ENCODE measurements around the gene MSL2.
"Not testable (repeated sequence)": the region's sequence is repeated elsewhere in the genome, so short reads cannot be mapped to it uniquely, and the experiment has no call there.

Gene MSL2

GRCh38 chr3:136196064-136196400 is at the start of gene MSL2:
MSL2 (minus strand) TSS chr3:136196335; CDS start chr3:136195113, 1,222 bp downstream.
- no peaks in the 10 kb centered on the region for H3K9me3 Mint-ChIP-seq
- peak within 1 kb of the TSS; percentile 99 for H3K27ac Mint-ChIP-seq
- no peaks in the 10 kb centered on the region for H3K27me3 Mint-ChIP-seq
- peak within 1 kb of the TSS; percentile 94 for H3K4me3 Mint-ChIP-seq
- peaks cover 6% of the 10 kb centered on the region for H3K36me3 Mint-ChIP-seq
- H3K4me1 Mint-ChIP-seq, result peaks cover 35% of the 10 kb centered on the region

GRCh38 chr3:136245691-136246090 is 49.6 kb upstream of the MSL2 start:
- Mint-ChIP-seq H3K9me3 (no peaks in the 10 kb centered on the region), H3K36me3 (no peaks in the 10 kb centered on the region), H3K4me1 (peaks cover 8% of the 10 kb centered on the region), H3K4me3 (no peak overlapping the region), H3K27ac (no peak overlapping the region), H3K27me3 (no peaks in the 10 kb centered on the region)

GRCh38 chr3:136239094-136239493 is 43.0 kb upstream of the MSL2 start:
- H3K36me3 Mint-ChIP-seq, result no peaks in the 10 kb centered on the region
- no peaks in the 10 kb centered on the region for H3K4me1 Mint-ChIP-seq
- no peak overlapping the region for H3K27ac Mint-ChIP-seq
- no peak overlapping the region for H3K4me3 Mint-ChIP-seq
- H3K9me3 Mint-ChIP-seq, result no peaks in the 10 kb centered on the region
- no peaks in the 10 kb centered on the region for H3K27me3 Mint-ChIP-seq

- Mint-ChIP-seq H3K9me3 (no peaks in the 10 kb centered on the region), H3K36me3 (no peaks in the 10 kb centered on the region), H3K27ac (no peak overlapping the region), H3K27me3 (no peaks in the 10 kb centered on the region), H3K4me3 (no peak overlapping the region), H3K4me1 (no peaks in the 10 kb centered on the region)
These were observed 42.0 kb upstream of the MSL2 start for GRCh38 chr3:136237961-136238649.

GRCh38 chr3:136237103-136237502 is 41.0 kb upstream of the MSL2 start:
- Mint-ChIP-seq H3K9me3 (no peaks in the 10 kb centered on the region), H3K4me3 (no peak overlapping the region), H3K27me3 (no peaks in the 10 kb centered on the region), H3K27ac (no peak overlapping the region), H3K36me3 (no peaks in the 10 kb centered on the region), H3K4me1 (no peaks in the 10 kb centered on the region)

GRCh38 chr3:136236109-136236508 is 40.0 kb upstream of the MSL2 start:
- Mint-ChIP-seq H3K4me1 (no peaks in the 10 kb centered on the region), H3K4me3 (no peak overlapping the region), H3K27me3 (no peaks in the 10 kb centered on the region)

GRCh38 chr3:136235545-136235944 is 39.4 kb upstream of the MSL2 start:
- H3K4me1 Mint-ChIP-seq, result no peaks in the 10 kb centered on the region
- no peak overlapping the region for H3K4me3 Mint-ChIP-seq
- no peaks in the 10 kb centered on the region for H3K36me3 Mint-ChIP-seq
- H3K27me3 Mint-ChIP-seq, result no peaks in the 10 kb centered on the region
- H3K9me3 Mint-ChIP-seq, result no peaks in the 10 kb centered on the region
- no peak overlapping the region for H3K27ac Mint-ChIP-seq

More at GRCh38 chr3:136236109-136236508, 40.0 kb upstream of the MSL2 start:
- no peaks in the 10 kb centered on the region for H3K9me3 Mint-ChIP-seq
- no peak overlapping the region for H3K27ac Mint-ChIP-seq
- no peaks in the 10 kb centered on the region for H3K36me3 Mint-ChIP-seq

- Mint-ChIP-seq H3K27ac (no peak overlapping the region), H3K9me3 (no peaks in the 10 kb centered on the region), H3K4me1 (no peaks in the 10 kb centered on the region), H3K27me3 (no peaks in the 10 kb centered on the region), H3K4me3 (no peak overlapping the region), H3K36me3 (no peaks in the 10 kb centered on the region)
These were observed 36.3 kb upstream of the MSL2 start for GRCh38 chr3:136232413-136232812.

GRCh38 chr3:136222746-136223145 is 26.6 kb upstream of the MSL2 start:
- not testable (repeated sequence) for H3K4me3 Mint-ChIP-seq, H3K27ac Mint-ChIP-seq, H3K36me3 Mint-ChIP-seq, H3K4me1 Mint-ChIP-seq, H3K9me3 Mint-ChIP-seq, H3K27me3 Mint-ChIP-seq

GRCh38 chr3:136211547-136211946 is 15.4 kb upstream of the MSL2 start:
- H3K4me3 Mint-ChIP-seq, result no peak overlapping the region
- H3K27me3 Mint-ChIP-seq, result peaks cover 6% of the 10 kb centered on the region
- H3K27ac Mint-ChIP-seq, result no peak overlapping the region
- no peaks in the 10 kb centered on the region for H3K9me3 Mint-ChIP-seq
- no peaks in the 10 kb centered on the region for H3K36me3 Mint-ChIP-seq
- no peaks in the 10 kb centered on the region for H3K4me1 Mint-ChIP-seq

GRCh38 chr3:136209921-136210320 is 13.8 kb upstream of the MSL2 start:
- no peak overlapping the region for H3K4me3 Mint-ChIP-seq
- no peak overlapping the region for H3K27ac Mint-ChIP-seq
- H3K4me1 Mint-ChIP-seq, result no peaks in the 10 kb centered on the region
- H3K9me3 Mint-ChIP-seq, result no peaks in the 10 kb centered on the region
- no peaks in the 10 kb centered on the region for H3K36me3 Mint-ChIP-seq
- H3K27me3 Mint-ChIP-seq, result peaks cover 8% of the 10 kb centered on the region

GRCh38 chr3:136207489-136208115 is 11.5 kb upstream of the MSL2 start:
- Mint-ChIP-seq H3K36me3 (no peaks in the 10 kb centered on the region), H3K27ac (no peak overlapping the region), H3K9me3 (no peaks in the 10 kb centered on the region), H3K4me3 (no peak overlapping the region), H3K4me1 (no peaks in the 10 kb centered on the region), H3K27me3 (peaks cover 8% of the 10 kb centered on the region)

GRCh38 chr3:136199219-136199618 is 3.1 kb upstream of the MSL2 start:
- not testable (repeated sequence) for H3K9me3 Mint-ChIP-seq, H3K27ac Mint-ChIP-seq, H3K27me3 Mint-ChIP-seq, H3K4me3 Mint-ChIP-seq, H3K36me3 Mint-ChIP-seq
- peaks cover 15% of the 10 kb centered on the region for H3K4me1 Mint-ChIP-seq

GRCh38 chr3:136198462-136199078 is 2.4 kb upstream of the MSL2 start:
- H3K4me1 Mint-ChIP-seq, result peaks cover 15% of the 10 kb centered on the region
- not testable (repeated sequence) for H3K27ac Mint-ChIP-seq, H3K9me3 Mint-ChIP-seq, H3K4me3 Mint-ChIP-seq, H3K36me3 Mint-ChIP-seq, H3K27me3 Mint-ChIP-seq

- peak overlapping the region; percentile 94 for H3K4me3 Mint-ChIP-seq
- no peaks in the 10 kb centered on the region for H3K9me3 Mint-ChIP-seq
- H3K27me3 Mint-ChIP-seq, result no peaks in the 10 kb centered on the region
- H3K36me3 Mint-ChIP-seq, result peaks cover 6% of the 10 kb centered on the region
- H3K4me1 Mint-ChIP-seq, result peaks cover 24% of the 10 kb centered on the region
- H3K27ac Mint-ChIP-seq, result peak overlapping the region; percentile 99
These were observed 1.1 kb upstream of the MSL2 start for GRCh38 chr3:136197159-136197793.
